ENCODE data around the gene DDC. TPM values are rescaled to one million over a fixed set of nuclear protein-coding genes. Genes with fewer than 3 reads are reported as not detected.

Gene DDC
- total RNA-seq, 1 donor from 2014 or later: 37.3 TPM

GRCh38 chr7:50431316-50431715 is 133.9 kb downstream of the DDC start:
- Mint-ChIP-seq H3K27me3 (no peaks in the 10 kb centered on the region), H3K9me3 (ENCODE audit: low read depth) (no peaks in the 10 kb centered on the region), H3K4me1 (ENCODE audit: low read depth) (peaks cover 8% of the 10 kb centered on the region), H3K4me3 (ENCODE audit: low read depth) (no peak overlapping the region), H3K27ac (no peak overlapping the region), H3K36me3 (ENCODE audit: insufficient read depth) (no peaks in the 10 kb centered on the region)
- no peak for TF ChIP-seq CTCF (IDR thresholded peaks at IDR 0.05; ENCODE audit: unreplicated experiment)
- no peak for DNase-seq (ENCODE audit: low spot score, unreplicated experiment)

DNA sequence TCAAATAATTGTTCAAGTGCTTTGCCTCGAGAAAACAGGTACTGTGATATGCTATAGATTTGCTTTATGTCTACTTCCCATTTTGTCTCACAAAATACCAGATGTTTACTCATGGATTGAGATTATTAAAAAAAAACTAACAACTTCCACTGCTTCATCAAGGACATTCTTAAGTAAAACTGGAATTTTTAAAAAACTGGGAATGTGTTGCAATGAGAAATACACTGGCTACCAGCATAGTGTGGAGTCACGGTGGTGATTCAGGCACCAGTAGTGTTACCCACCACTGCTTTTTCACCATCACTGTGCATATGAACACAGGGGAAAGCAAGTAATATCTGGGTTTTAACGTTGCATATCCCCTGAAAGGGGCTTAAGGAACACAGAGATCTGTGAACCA is 136.3 kb downstream of the DDC start:
- H3K9me3 Mint-ChIP-seq (ENCODE audit: low read depth): no peaks in the 10 kb centered on the region
- H3K36me3 Mint-ChIP-seq (ENCODE audit: insufficient read depth): no peaks in the 10 kb centered on the region
- H3K4me3 Mint-ChIP-seq (ENCODE audit: low read depth): no peak overlapping the region
- no peak for DNase-seq (ENCODE audit: low spot score, unreplicated experiment)
- H3K27ac Mint-ChIP-seq: no peak overlapping the region
- TF ChIP-seq CTCF (IDR thresholded peaks at IDR 0.05; ENCODE audit: unreplicated experiment): no peak
- H3K27me3 Mint-ChIP-seq: no peaks in the 10 kb centered on the region
- H3K4me1 Mint-ChIP-seq (ENCODE audit: low read depth): peaks cover 9% of the 10 kb centered on the region

DNA sequence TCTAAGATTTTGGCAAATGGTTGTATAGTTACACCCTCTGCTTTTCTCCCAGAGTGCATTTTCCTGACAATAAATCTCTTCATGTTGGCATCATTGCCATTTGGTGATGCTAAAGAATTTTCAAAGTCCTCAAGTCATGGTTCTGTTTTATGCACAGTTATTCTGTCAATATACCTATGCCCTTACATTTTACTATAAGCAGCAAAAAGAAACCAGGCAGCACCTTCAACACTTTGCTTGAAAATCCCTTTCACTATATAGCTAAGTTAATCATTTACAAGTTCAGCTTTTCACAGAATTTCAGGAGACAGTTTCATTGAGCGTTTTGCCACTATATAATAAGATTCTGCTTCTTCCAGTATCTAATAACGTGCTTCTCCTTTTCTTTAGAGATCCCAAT is 137.7 kb downstream of the DDC start:
- Mint-ChIP-seq H3K9me3 (ENCODE audit: low read depth) (no peaks in the 10 kb centered on the region), H3K36me3 (ENCODE audit: insufficient read depth) (no peaks in the 10 kb centered on the region), H3K4me3 (ENCODE audit: low read depth) (no peak overlapping the region), H3K27ac (no peak overlapping the region), H3K27me3 (no peaks in the 10 kb centered on the region), H3K4me1 (ENCODE audit: low read depth) (peaks cover 9% of the 10 kb centered on the region)
- TF ChIP-seq CTCF (IDR thresholded peaks at IDR 0.05; ENCODE audit: unreplicated experiment): no peak
- no peak for DNase-seq (ENCODE audit: low spot score, unreplicated experiment)

DNA sequence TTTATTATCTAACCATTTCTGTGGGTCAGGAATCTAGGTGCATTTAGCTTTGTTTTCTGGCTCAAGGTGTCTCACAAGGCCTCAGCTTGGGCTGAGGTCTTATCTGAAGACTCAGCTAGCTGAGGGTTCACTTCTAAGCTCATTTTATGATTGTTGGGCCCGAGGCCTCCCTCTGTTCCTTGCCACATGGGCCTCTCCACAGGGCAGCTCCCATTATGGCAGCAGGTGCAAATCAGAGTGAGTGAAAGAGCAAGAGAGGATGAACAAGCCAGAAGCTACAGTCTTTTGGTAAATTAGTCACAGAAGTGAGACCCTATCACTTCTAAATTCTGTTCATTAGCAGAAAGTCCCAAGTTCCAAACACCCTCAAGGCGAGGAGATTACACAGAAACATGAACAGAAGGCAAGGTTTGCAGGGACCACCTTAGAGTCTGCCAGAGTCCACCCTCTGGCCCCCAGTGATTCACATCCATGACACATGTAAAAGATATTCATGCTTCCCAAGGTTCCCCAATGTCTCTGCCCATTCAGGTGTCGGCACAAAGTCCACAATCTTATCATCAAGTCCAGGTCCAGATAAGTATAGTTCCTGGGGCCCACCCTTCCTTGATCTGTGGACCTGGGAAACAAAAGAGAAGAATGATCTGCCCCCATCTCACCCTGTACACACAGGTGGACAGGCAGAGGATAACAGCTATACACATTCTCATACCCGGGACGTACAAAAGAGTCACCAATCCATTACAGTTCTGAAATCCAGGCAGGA is 138.7 kb downstream of the DDC start:
- no peaks in the 10 kb centered on the region for H3K36me3 Mint-ChIP-seq (ENCODE audit: insufficient read depth)
- no peaks in the 10 kb centered on the region for H3K9me3 Mint-ChIP-seq (ENCODE audit: low read depth)
- peaks cover 9% of the 10 kb centered on the region for H3K4me1 Mint-ChIP-seq (ENCODE audit: low read depth)
- no peak overlapping the region for H3K27ac Mint-ChIP-seq
- H3K27me3 Mint-ChIP-seq: no peaks in the 10 kb centered on the region
- no peak for TF ChIP-seq CTCF (IDR thresholded peaks at IDR 0.05; ENCODE audit: unreplicated experiment)
- no peak for DNase-seq (ENCODE audit: low spot score, unreplicated experiment)
- H3K4me3 Mint-ChIP-seq (ENCODE audit: low read depth): no peak overlapping the region

GRCh38 chr7:50425318-50425717 is 139.9 kb downstream of the DDC start:
- no peaks in the 10 kb centered on the region for H3K36me3 Mint-ChIP-seq (ENCODE audit: insufficient read depth)
- H3K4me1 Mint-ChIP-seq (ENCODE audit: low read depth): peaks cover 9% of the 10 kb centered on the region
- no peak overlapping the region for H3K27ac Mint-ChIP-seq
- H3K9me3 Mint-ChIP-seq (ENCODE audit: low read depth): no peaks in the 10 kb centered on the region
- DNase-seq (ENCODE audit: low spot score, unreplicated experiment): no peak
- TF ChIP-seq CTCF (IDR thresholded peaks at IDR 0.05; ENCODE audit: unreplicated experiment): no peak
- H3K4me3 Mint-ChIP-seq (ENCODE audit: low read depth): no peak overlapping the region
- no peaks in the 10 kb centered on the region for H3K27me3 Mint-ChIP-seq

All from progenitor cell of endocrine pancreas (in vitro differentiated cells).